ENCODE results near the gene ITIH2. TPM values are rescaled to one million over a fixed set of nuclear protein-coding genes. Genes with fewer than 3 reads are reported as not detected.
"Not testable (repeated sequence)": the region's sequence is repeated elsewhere in the genome, so short reads cannot be mapped to it uniquely, and the experiment has no call there.

ITIH2 gene
- polyA plus RNA-seq, 4 donors = 0.18 to 1.3 (median 0.24) TPM

- no peak for DNase-seq (ENCODE audit: low read depth in 4 of 4, low spot score in 3 of 4)
Observed at GRCh38 chr10:7734821-7735220, 31.7 kb downstream of the ITIH2 start.

- DNase-seq (ENCODE audit: low read depth in 4 of 4, low spot score in 3 of 4) = no peak
Observed at GRCh38 chr10:7738536-7739407, 35.7 kb downstream of the ITIH2 start.

- DNase-seq (ENCODE audit: low read depth in 4 of 4, low spot score in 3 of 4) = no peak
Observed at GRCh38 chr10:7744307-7744706, 41.2 kb downstream of the ITIH2 start.

- not testable (repeated sequence) for DNase-seq (ENCODE audit: low read depth in 4 of 4, low spot score in 3 of 4)
Observed at GRCh38 chr10:7748637-7749036, 45.5 kb downstream of the ITIH2 start.

- no peak for DNase-seq (ENCODE audit: low read depth in 4 of 4, low spot score in 3 of 4)
Observed at GRCh38 chr10:7750222-7750621, 47.1 kb downstream of the ITIH2 start.

- no peak for DNase-seq (ENCODE audit: low read depth in 4 of 4, low spot score in 3 of 4)
Observed at GRCh38 chr10:7752251-7752650, 49.1 kb downstream of the ITIH2 start.

GRCh38 chr10:7755103-7755502, 52.0 kb downstream of the ITIH2 start:
- DNase-seq (ENCODE audit: low read depth in 4 of 4, low spot score in 3 of 4) = no peak

- no peak for DNase-seq (ENCODE audit: low read depth in 4 of 4, low spot score in 3 of 4)
Observed at GRCh38 chr10:7756360-7756992, 53.4 kb downstream of the ITIH2 start.

- no peak for DNase-seq (ENCODE audit: low read depth in 4 of 4, low spot score in 3 of 4)
Observed at GRCh38 chr10:7763929-7764328, 60.8 kb downstream of the ITIH2 start.

- no peak for DNase-seq (ENCODE audit: low read depth in 4 of 4, low spot score in 3 of 4)
Observed at GRCh38 chr10:7766241-7766640, 63.1 kb downstream of the ITIH2 start.

- DNase-seq (ENCODE audit: low read depth in 4 of 4, low spot score in 3 of 4) = no peak
Observed at GRCh38 chr10:7767209-7767608, 64.1 kb downstream of the ITIH2 start.

- no peak for DNase-seq (ENCODE audit: low read depth in 4 of 4, low spot score in 3 of 4)
Observed at GRCh38 chr10:7768417-7768816, 65.3 kb downstream of the ITIH2 start.

- no peak for DNase-seq (ENCODE audit: low read depth in 4 of 4, low spot score in 3 of 4)
Observed at GRCh38 chr10:7773845-7774801, 71.0 kb downstream of the ITIH2 start.

GRCh38 chr10:7776777-7777176, 73.7 kb downstream of the ITIH2 start:
- no peak for DNase-seq (ENCODE audit: low read depth in 4 of 4, low spot score in 3 of 4)

- not testable (repeated sequence) for DNase-seq (ENCODE audit: low read depth in 4 of 4, low spot score in 3 of 4)
Observed at GRCh38 chr10:7782194-7782593, 79.1 kb downstream of the ITIH2 start.

GRCh38 chr10:7786430-7786829, 83.3 kb downstream of the ITIH2 start:
- no peak for DNase-seq (ENCODE audit: low read depth in 4 of 4, low spot score in 3 of 4)

GRCh38 chr10:7787150-7787856, 84.2 kb downstream of the ITIH2 start:
- peak in 1 of 4 donors; percentile 3 for DNase-seq (ENCODE audit: low read depth in 4 of 4, low spot score in 3 of 4)

- DNase-seq (ENCODE audit: low read depth in 4 of 4, low spot score in 3 of 4) = peak; percentile 94 to 98 (median 94)
Observed at GRCh38 chr10:7787857-7788638, 84.9 kb downstream of the ITIH2 start, which contains the start of the genes ATP5F1C and KIN. Gene ATP5F1C (plus strand): TSS chr10:7788177. CDS start chr10:7788208, 31 bp downstream. Gene KIN (minus strand): TSS chr10:7787993. CDS start chr10:7787933, 60 bp downstream.

GRCh38 chr10:7788639-7789286, 85.6 kb downstream of the ITIH2 start:
- DNase-seq (ENCODE audit: low read depth in 4 of 4, low spot score in 3 of 4) = peak in 3 of 4 donors; percentile 18 to 35 (median 23)

Data from right renal pelvis (tissue), 4 donors.